Liver (tissue), 9 donors: ENCODE measurements around the gene MYO18A. TPM values are rescaled to one million over a fixed set of nuclear protein-coding genes. Genes with fewer than 3 reads are reported as not detected.

Experiments
- DNase-seq: peaks from one replicate; pipeline ENCODE4 v3.0.0-alpha.2; 2017; ENCODE audit warnings: low spot score
- H3K27ac ChIP-seq, 2 donors: one replicate each; pipeline ENCODE4 v1.7.0; 2013; ENCODE audit warnings: inconsistent platforms in 2 of 2, low read length in 2 of 2, control low read depth in 1 of 2, low read depth in 1 of 2, mild to moderate bottlenecking in 1 of 2
- H3K27me3 ChIP-seq, 4 donors: one replicate each; pipeline versions ENCODE4 v1.6.1 to v1.7.0; 2013; ENCODE audit warnings: low read length in 3 of 4, inconsistent platforms in 1 of 4, mild to moderate bottlenecking in 1 of 4, moderate library complexity in 1 of 4; ENCODE audit not compliant: control insufficient read depth in 4 of 4, insufficient read depth in 4 of 4
- H3K36me3 ChIP-seq, 4 donors: one replicate each; pipeline versions ENCODE4 v1.6.1 to v1.7.0; 2013; ENCODE audit warnings: low read length in 3 of 4, mild to moderate bottlenecking in 3 of 4, low read depth in 1 of 4, moderate library complexity in 1 of 4; ENCODE audit not compliant: control insufficient read depth in 4 of 4, insufficient read depth in 3 of 4
- H3K4me1 ChIP-seq, 4 donors: one replicate each; pipeline versions ENCODE4 v1.6.1 to v1.7.0; 2013; ENCODE audit warnings: low read length in 3 of 4, mild to moderate bottlenecking in 3 of 4, moderate library complexity in 1 of 4; ENCODE audit not compliant: control insufficient read depth in 4 of 4, insufficient read depth in 4 of 4
- H3K4me3 ChIP-seq, 3 donors: one replicate each; pipeline versions ENCODE4 v1.6.1 to v1.7.0; 2013; ENCODE audit warnings: low read length in 3 of 3, control low read depth in 1 of 3, low read depth in 1 of 3, mild to moderate bottlenecking in 1 of 3
- H3K9ac ChIP-seq, 2 donors: one replicate each; pipeline ENCODE4 v1.7.0; 2013; ENCODE audit warnings: low read length in 2 of 2, mild to moderate bottlenecking in 2 of 2, moderate library complexity in 2 of 2, control low read depth in 1 of 2, low read depth in 1 of 2
- H3K9me3 ChIP-seq, 4 donors: one replicate each; pipeline versions ENCODE4 v1.6.1 to v1.7.0; 2013; ENCODE audit warnings: low read length in 3 of 4; ENCODE audit not compliant: control insufficient read depth in 4 of 4
- EGR1 ChIP-seq, 2 donors: IDR thresholded peaks; 2 replicates each; pipeline ENCODE4 v1.6.1; 2016 to 2018; ENCODE audit warnings: antibody characterized with exemption in 2 of 2, low read depth in 2 of 2
- FOXA1 ChIP-seq: IDR thresholded peaks from 2 replicates; pipeline ENCODE4 v1.6.1; 2016; ENCODE audit warnings: antibody characterized with exemption
- FOXA2 ChIP-seq: IDR thresholded peaks from 2 replicates; pipeline ENCODE4 v1.6.1; 2016; ENCODE audit warnings: antibody characterized with exemption
- GABPA ChIP-seq, 2 donors: IDR thresholded peaks in 1 of 2; conservative IDR thresholded peaks in 1 of 2; 2 replicates each; pipeline ENCODE4 v1.6.1; 2016; ENCODE audit warnings: antibody characterized with exemption in 2 of 2, mild to moderate bottlenecking in 1 of 2, moderate library complexity in 1 of 2
- HNF4A ChIP-seq, 2 donors: conservative IDR thresholded peaks; 2 replicates each; pipeline ENCODE4 v1.6.1; 2016; ENCODE audit warnings: antibody characterized with exemption in 2 of 2, mild to moderate bottlenecking in 2 of 2
- HNF4G ChIP-seq: IDR thresholded peaks from 2 replicates; pipeline ENCODE4 v1.6.1; 2016; ENCODE audit warnings: antibody characterized with exemption
- JUND ChIP-seq, 2 donors: IDR thresholded peaks; 2 replicates each; pipeline ENCODE4 v1.6.1; 2016; ENCODE audit warnings: antibody characterized with exemption in 2 of 2
- NR2F2 ChIP-seq: IDR thresholded peaks from 2 replicates; pipeline ENCODE4 v1.6.1; 2016; ENCODE audit warnings: antibody characterized with exemption
- RAD21 ChIP-seq, 2 donors: IDR thresholded peaks; 2 replicates each; pipeline ENCODE4 v1.6.1; 2016; ENCODE audit warnings: antibody characterized with exemption in 2 of 2, mild to moderate bottlenecking in 2 of 2
- REST ChIP-seq: IDR thresholded peaks from 2 replicates; pipeline ENCODE4 v1.6.1; 2016; ENCODE audit warnings: antibody characterized with exemption, mild to moderate bottlenecking
- RXRA ChIP-seq, 2 donors: IDR thresholded peaks; 2 replicates each; pipeline ENCODE4 v1.6.1; 2017 to 2018; ENCODE audit warnings: antibody characterized with exemption in 2 of 2, mild to moderate bottlenecking in 1 of 2
- SP1 ChIP-seq: IDR thresholded peaks from 2 replicates; pipeline ENCODE4 v1.6.1; 2018; ENCODE audit warnings: antibody characterized with exemption, mild to moderate bottlenecking
- TAF1 ChIP-seq: conservative IDR thresholded peaks from 2 replicates; pipeline ENCODE4 v1.6.1; 2016; ENCODE audit warnings: antibody characterized with exemption, mild to moderate bottlenecking
- YY1 ChIP-seq: IDR thresholded peaks from 2 replicates; pipeline ENCODE4 v1.6.1; 2016; ENCODE audit warnings: antibody characterized with exemption, mild to moderate bottlenecking
- WGBS: extraction: QIAGEN DNeasy Blood & Tissue Kit; methylation state at CpG from one replicate; pipeline ENCODE4 v1.1.7; 2013; 5-methylcytosine and 5-hydroxymethylcytosine counted together
- polyA plus RNA-seq, 2 donors: library from polyadenylated mRNA; stranded (reverse) in 1 of 2; unstranded in 1 of 2; fragments of 200-250 nt in 1 of 2; fragments of >200 nt in 1 of 2; fragmentation: Nextera tagmentation in 1 of 2; extraction: Ambion mirVana in 1 of 2; gene quantifications; one replicate each; pipeline versions ENCODE4 v1.2.1 to v1.2.3, GENCODE V29; 2013 to 2015
- total RNA-seq, 2 donors: library from RNA; depleted of rRNA; stranded (reverse); fragments of >200 nt; gene quantifications; one replicate each; pipeline ENCODE4 v1.2.3, GENCODE V29; 2014
- TF ChIP-seq, protein P1 (sequence below): IDR thresholded peaks from 2 replicates; pipeline ENCODE4 v1.6.1; 2016; ENCODE audit warnings: antibody characterized with exemption
- TF ChIP-seq, protein P2 (sequence below): IDR thresholded peaks from 2 replicates; pipeline ENCODE4 v1.6.1; 2016; ENCODE audit warnings: antibody characterized with exemption
- TF ChIP-seq, protein P3 (sequence below): fragments of 150-350 bp; IDR thresholded peaks from 2 replicates; pipeline ENCODE4 v1.5.1; 2017; ENCODE audit warnings: improper control_type of control experiment, low read depth, low read length; ENCODE audit not compliant: missing input control
- TF ChIP-seq, protein P4 (sequence below): IDR thresholded peaks from 2 replicates; pipeline ENCODE4 v1.6.1; 2016; ENCODE audit warnings: antibody characterized with exemption
- donor health status: healthy.
- donor health status: healthy.
- donor health status: healthy.
- donor health status: healthy.
- donor health status: healthy.

The MYO18A gene
- total and polyA plus RNA-seq, 4 donors, result 26.3 to 81.6 (median 37.3) TPM

GRCh38 chr17:29146369-29146972 lies 33.7 kb downstream of the MYO18A start (continued):
- TF ChIP-seq, protein P1, sequence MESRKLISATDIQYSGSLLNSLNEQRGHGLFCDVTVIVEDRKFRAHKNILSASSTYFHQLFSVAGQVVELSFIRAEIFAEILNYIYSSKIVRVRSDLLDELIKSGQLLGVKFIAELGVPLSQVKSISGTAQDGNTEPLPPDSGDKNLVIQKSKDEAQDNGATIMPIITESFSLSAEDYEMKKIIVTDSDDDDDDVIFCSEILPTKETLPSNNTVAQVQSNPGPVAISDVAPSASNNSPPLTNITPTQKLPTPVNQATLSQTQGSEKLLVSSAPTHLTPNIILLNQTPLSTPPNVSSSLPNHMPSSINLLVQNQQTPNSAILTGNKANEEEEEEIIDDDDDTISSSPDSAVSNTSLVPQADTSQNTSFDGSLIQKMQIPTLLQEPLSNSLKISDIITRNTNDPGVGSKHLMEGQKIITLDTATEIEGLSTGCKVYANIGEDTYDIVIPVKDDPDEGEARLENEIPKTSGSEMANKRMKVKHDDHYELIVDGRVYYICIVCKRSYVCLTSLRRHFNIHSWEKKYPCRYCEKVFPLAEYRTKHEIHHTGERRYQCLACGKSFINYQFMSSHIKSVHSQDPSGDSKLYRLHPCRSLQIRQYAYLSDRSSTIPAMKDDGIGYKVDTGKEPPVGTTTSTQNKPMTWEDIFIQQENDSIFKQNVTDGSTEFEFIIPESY, result no peak
- TF ChIP-seq RXRA (IDR thresholded peaks at IDR 0.05) (no peak), HNF4G (no peak), FOXA1 (no peak), GABPA (IDR thresholded peaks at IDR 0.05 in 1 of 2, conservative IDR thresholded peaks at IDR 0.05 in 1 of 2) (no peak), TAF1 (no peak)

DNA sequence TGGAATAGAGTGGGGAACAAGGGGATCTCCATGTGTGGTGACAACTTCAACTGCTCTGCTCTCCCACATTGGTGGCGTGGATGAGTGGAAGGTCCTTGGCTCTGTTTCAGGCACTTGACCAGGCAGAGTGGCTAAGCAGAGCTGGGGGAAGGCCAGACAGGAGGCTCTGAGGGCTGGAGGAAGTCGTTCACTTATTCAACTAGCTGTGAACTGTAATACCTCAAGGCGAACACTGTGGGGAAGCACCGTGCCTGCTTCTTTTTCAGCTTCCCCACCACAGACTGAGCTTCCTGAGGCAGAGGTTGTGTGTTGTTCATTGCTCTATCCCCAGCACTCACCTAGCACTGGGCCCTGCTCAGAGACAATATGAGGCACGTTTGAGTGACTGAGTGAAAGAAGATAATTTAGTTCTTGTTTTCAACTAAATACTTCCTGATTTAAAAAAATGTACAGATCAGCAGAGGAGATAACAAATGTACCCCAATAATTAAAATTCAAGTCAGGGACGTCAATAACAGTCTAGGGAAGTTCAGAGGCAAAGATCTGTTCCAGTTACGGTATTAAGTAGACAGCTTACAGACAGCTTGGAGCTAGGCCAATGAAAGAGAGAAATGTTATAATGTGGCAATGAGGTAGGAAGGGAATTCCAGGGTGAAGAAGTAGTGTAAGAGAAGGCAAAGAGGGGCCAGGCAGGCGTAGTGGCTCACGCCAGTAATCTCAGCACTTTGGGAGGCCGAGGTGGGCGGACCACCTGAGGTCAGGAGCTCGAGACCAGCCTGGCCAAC lies 34.7 kb downstream of the MYO18A start:
- no peak for DNase-seq
- Histone ChIP-seq H3K27ac (peak overlapping the region; percentile 33 to 40), H3K4me3 (no peak overlapping the region), H3K9me3 (no peaks in the 10 kb centered on the region), H3K36me3 (no peaks in the 10 kb centered on the region), H3K27me3 (no peaks in the 10 kb centered on the region), H3K9ac (no peak overlapping the region), H3K4me1 (peaks cover 8 to 68% (median 51%) of the 10 kb centered on the region in 4 donors)
- TF ChIP-seq, protein P2, sequence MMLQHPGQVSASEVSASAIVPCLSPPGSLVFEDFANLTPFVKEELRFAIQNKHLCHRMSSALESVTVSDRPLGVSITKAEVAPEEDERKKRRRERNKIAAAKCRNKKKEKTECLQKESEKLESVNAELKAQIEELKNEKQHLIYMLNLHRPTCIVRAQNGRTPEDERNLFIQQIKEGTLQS, result no peak
- TF ChIP-seq, protein P3, sequence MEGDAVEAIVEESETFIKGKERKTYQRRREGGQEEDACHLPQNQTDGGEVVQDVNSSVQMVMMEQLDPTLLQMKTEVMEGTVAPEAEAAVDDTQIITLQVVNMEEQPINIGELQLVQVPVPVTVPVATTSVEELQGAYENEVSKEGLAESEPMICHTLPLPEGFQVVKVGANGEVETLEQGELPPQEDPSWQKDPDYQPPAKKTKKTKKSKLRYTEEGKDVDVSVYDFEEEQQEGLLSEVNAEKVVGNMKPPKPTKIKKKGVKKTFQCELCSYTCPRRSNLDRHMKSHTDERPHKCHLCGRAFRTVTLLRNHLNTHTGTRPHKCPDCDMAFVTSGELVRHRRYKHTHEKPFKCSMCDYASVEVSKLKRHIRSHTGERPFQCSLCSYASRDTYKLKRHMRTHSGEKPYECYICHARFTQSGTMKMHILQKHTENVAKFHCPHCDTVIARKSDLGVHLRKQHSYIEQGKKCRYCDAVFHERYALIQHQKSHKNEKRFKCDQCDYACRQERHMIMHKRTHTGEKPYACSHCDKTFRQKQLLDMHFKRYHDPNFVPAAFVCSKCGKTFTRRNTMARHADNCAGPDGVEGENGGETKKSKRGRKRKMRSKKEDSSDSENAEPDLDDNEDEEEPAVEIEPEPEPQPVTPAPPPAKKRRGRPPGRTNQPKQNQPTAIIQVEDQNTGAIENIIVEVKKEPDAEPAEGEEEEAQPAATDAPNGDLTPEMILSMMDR, result peak; percentile 64
- TF ChIP-seq JUND (IDR thresholded peaks at IDR 0.05) (no peak), FOXA1 (no peak), GABPA (IDR thresholded peaks at IDR 0.05 in 1 of 2, conservative IDR thresholded peaks at IDR 0.05 in 1 of 2) (no peak), SP1 (no peak), RAD21 (IDR thresholded peaks at IDR 0.05) (peak; percentile 86 to 92), TAF1 (no peak), EGR1 (IDR thresholded peaks at IDR 0.05; ENCODE audit: low read depth in 2 of 2) (no peak), FOXA2 (no peak), REST (no peak), NR2F2 (no peak), YY1 (no peak), HNF4A (conservative IDR thresholded peaks at IDR 0.05) (no peak), HNF4G (no peak), RXRA (IDR thresholded peaks at IDR 0.05) (peak in 1 of 2 donors; percentile 9)
- TF ChIP-seq, protein P1, result no peak
- TF ChIP-seq, protein P4, sequence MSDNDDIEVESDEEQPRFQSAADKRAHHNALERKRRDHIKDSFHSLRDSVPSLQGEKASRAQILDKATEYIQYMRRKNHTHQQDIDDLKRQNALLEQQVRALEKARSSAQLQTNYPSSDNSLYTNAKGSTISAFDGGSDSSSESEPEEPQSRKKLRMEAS, result no peak
- WGBS, result 47% methylated on average over 12 of the region's 12 CpGs
